ENCODE results near the gene MYBBP1A.

GRCh38 chr17:4545217-4545951, 9.8 kb downstream of the MYBBP1A start:
- TF ChIP-seq CTCF (IDR thresholded peaks at IDR 0.05) (no peak), ZFX (IDR thresholded peaks at IDR 0.05; ENCODE audit: borderline replicate concordance) (no peak)

All from 22Rv1 (cell line).